ENCODE data around the gene NSUN4.
A peak's percentile ranks its signal among the peaks of the same experiment; 100 is the strongest.

The NSUN4 gene

DNA sequence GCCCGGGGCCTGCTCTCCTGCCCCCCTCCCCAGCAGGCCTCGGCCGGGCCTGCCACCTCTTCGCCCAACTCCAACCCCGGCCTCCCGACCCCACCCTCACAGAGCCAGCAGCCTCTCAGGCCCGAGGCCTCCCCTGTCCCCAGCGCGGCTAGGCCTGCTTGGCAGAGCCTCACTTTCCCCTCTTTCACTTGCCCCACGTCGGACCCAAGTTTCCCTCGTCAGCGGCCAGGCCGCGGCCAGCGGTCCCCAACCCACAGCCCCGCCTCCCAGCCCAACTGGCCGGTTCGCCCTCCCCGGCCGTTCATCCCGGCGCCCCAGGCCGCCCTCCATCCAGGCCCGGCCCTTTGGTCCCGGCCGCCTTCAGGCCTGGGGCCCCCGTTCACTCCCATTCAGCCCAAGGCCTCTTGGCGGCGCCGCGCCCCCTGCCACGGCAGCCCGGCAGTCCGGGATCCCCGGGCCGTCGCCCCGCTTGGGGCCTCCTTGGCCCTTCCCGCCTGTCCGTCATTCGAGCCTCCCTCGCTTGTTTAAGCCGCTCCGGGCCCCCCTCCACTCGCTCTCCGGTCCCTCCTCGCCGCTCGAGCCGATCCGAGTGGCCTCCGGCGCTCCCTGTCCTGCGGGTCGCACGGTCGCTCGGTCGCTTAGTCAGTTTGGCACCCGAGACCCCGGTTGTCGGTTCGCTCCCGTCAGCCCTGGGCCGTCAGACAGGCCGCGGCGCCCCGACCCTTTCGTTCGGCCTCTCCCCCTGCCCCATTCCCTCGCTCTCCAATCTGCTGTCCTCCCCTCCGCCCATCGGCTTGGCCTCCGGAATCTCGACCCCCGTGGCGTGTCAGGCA lies 38.6 kb upstream of the NSUN4 start:
- TF ChIP-seq, protein P1, sequence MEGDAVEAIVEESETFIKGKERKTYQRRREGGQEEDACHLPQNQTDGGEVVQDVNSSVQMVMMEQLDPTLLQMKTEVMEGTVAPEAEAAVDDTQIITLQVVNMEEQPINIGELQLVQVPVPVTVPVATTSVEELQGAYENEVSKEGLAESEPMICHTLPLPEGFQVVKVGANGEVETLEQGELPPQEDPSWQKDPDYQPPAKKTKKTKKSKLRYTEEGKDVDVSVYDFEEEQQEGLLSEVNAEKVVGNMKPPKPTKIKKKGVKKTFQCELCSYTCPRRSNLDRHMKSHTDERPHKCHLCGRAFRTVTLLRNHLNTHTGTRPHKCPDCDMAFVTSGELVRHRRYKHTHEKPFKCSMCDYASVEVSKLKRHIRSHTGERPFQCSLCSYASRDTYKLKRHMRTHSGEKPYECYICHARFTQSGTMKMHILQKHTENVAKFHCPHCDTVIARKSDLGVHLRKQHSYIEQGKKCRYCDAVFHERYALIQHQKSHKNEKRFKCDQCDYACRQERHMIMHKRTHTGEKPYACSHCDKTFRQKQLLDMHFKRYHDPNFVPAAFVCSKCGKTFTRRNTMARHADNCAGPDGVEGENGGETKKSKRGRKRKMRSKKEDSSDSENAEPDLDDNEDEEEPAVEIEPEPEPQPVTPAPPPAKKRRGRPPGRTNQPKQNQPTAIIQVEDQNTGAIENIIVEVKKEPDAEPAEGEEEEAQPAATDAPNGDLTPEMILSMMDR (IDR thresholded peaks at IDR 0.05; ENCODE audit: low read depth, low read length, missing control alignments), result peak; percentile 23
- no peak for DNase-seq (ENCODE audit: low read depth)
- in situ Hi-C loops (cut with HindIII; ENCODE audit: low sequenced_read_pairs), result no loop called here
- peak overlapping the region; percentile 94 for H3K4me3 ChIP-seq (ENCODE audit: low read depth, low read length)

DNA sequence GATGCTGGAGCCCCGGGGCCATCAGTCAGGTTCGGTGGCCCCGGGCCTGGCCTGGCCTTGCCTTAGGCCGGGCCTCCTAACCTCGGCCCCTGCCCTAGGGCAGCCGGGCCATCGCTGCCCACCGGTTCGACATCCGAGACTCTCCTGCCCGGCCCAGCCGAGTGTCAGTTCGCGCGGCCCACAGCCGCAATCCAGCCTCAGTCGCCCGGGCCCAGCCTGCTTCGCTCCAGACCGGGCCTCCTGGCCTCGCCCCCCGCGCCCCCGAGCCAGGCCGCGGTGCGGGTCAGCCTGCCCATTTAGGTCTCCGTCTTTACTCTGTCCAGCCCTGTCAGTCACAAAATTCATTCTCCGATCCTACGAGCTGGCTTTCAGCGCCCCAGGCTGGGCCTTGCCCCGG lies 38.0 kb upstream of the NSUN4 start:
- DNase-seq (ENCODE audit: low read depth), result no peak
- TF ChIP-seq, protein P1 (IDR thresholded peaks at IDR 0.05; ENCODE audit: low read depth, low read length, missing control alignments), result no peak
- in situ Hi-C loops (cut with HindIII; ENCODE audit: low sequenced_read_pairs), result no loop called here
- peak overlapping the region; percentile 94 for H3K4me3 ChIP-seq (ENCODE audit: low read depth, low read length)

DNA sequence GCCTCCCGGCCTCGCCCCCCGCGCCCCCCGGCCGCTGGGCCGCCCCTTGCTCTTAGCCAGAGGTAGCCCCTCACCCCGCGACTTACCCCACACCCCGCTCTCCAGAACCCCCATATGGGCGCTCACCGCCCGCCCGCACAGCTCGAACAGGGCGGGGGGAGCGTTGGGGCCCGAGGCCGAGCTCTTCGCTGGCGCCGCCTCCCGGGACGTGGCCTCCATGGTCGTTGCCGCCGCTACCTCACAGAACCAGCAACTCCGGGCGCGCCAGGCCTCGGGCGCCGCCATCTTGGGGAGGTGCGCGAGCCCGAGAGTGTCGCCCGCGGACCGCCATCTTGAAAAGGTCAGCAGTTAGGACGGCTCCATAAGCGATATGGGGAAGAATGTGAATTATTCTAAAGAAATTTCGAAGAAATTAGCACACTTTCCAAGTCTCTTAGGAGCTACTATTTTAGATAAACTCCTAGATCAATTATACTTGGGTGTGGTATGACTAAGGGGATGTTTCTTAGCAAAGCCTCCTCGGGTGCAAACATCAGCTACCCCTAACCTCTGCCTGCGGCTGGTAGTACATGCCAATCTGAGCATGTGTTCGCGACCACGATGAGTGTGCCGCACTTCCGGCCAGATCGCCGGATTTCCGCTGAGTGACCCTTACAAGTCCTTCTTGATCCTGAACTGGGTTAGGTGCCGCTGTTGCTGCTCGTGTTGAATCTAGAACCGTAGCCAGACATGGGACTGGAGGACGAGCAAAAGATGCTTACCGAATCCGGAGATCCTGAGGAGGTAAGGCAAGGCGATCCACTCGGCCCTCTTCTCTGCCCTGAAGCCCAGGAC lies 37.4 kb upstream of the NSUN4 start, which contains the start of the genes LRRC41 and UQCRH:
Gene LRRC41 (minus strand): TSS at position 579 of the 834 bp plus-strand sequence. CDS start 294 bp downstream, at position 285.
Gene UQCRH (plus strand): TSS at position 661 of the 834 bp plus-strand sequence. CDS start 69 bp downstream, at position 730.
- H3K4me3 ChIP-seq (ENCODE audit: low read depth, low read length), result peak within 1 kb of the TSS; percentile 94
- TF ChIP-seq, protein P1 (IDR thresholded peaks at IDR 0.05; ENCODE audit: low read depth, low read length, missing control alignments), result no peak
- in situ Hi-C loops (cut with HindIII; ENCODE audit: low sequenced_read_pairs), result no loop called here
- DNase-seq (ENCODE audit: low read depth), result peak; percentile 93

DNA sequence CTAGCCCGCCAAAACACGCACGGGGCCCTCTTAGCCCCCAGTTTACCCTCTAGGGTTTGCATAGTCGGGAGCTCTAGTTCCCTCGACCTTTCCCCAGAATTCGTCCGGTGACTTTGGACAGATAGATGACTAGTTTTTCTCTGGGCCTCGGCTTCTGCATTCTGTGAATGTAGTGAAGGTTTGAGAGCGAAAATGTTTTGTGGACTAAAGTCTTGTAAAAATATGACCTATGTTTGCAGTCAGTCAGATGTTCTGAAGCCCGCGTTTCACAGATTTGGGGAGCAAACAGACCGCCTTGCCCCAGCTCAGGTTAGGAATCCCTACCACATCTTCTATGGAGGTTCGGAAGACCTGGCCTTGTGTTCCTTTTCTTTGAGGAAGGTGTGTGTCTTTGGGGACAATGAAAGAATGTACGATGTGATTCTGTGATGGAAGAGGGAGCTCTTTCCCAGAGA lies 36.7 kb upstream of the NSUN4 start:
- TF ChIP-seq, protein P1 (IDR thresholded peaks at IDR 0.05; ENCODE audit: low read depth, low read length, missing control alignments), result no peak
- in situ Hi-C loops (cut with HindIII; ENCODE audit: low sequenced_read_pairs), result no loop called here

DNA sequence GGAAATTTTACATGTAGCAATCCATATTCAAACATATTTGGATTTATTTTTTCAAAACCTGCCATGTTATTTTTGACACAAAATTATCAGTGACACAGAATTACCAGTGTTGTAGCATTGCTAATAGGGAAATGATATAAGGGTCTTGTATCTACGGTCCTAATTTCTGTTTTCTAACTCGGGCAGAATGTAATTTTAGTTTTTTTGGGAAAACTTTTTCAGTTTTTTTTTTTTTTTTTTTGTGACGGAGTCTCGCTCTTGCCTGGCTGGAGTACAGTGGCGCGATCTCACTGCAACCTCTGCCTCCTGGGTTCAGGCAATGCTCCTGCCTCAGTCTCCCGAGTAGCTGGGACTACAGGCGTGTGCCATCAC lies 34.5 kb upstream of the NSUN4 start:
- in situ Hi-C loops (cut with HindIII; ENCODE audit: low sequenced_read_pairs), result no loop called here
- no peak for DNase-seq (ENCODE audit: low read depth)
- TF ChIP-seq, protein P1 (IDR thresholded peaks at IDR 0.05; ENCODE audit: low read depth, low read length, missing control alignments), result no peak

More for the DNA sequence above, 36.7 kb upstream of the NSUN4 start:
- no peak for DNase-seq (ENCODE audit: low read depth)
- H3K4me3 ChIP-seq (ENCODE audit: low read depth, low read length), result peak overlapping the region; percentile 94

DNA sequence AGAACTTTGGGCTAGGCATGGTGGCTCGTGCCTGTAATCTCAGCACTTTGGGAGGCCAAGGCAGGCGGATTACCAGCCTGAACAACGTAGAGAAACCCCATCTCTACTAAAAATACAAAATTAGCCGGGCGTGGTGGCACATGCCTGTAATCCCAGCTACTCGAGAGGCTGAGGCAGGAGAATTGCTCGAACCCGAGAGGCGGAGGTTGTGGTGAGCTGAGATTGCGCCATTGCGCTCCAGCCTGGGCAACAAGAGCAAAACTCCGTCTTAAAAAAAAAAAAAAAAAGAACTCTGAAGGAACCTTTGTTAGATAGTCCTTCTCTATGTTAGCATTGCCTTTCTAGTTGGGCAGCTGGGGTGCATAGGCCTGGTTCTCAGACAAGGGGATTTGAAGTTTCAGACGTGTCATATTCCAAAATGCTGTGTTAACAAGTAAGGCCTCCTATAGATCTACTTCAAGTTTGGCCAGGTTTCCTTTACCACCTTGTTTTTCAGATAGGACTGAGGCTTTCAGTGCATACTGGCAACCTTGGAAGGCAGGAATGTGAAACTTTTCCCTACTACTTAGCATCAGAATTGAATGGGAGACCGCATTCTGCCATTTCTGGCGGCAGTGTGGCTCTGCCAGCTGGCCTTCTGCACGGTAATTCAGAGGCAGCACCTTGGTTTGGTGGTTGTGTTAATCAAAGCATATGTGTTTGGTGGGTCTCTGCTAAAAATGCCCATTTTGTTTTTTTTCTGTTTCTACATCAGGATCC lies 31.0 kb upstream of the NSUN4 start:
- in situ Hi-C loops (cut with HindIII; ENCODE audit: low sequenced_read_pairs), result no loop called here
- no peak overlapping the region for H3K4me3 ChIP-seq (ENCODE audit: low read depth, low read length)
- no peak for DNase-seq (ENCODE audit: low read depth)
- TF ChIP-seq, protein P1 (IDR thresholded peaks at IDR 0.05; ENCODE audit: low read depth, low read length, missing control alignments), result no peak

More for the DNA sequence above, 34.5 kb upstream of the NSUN4 start:
- no peak overlapping the region for H3K4me3 ChIP-seq (ENCODE audit: low read depth, low read length)

All from astrocyte of the cerebellum (primary cell).